HEK293 (cell line): ENCODE data around the gene FAM83D.

Source experiments
- CTCF ChIA-PET: fragments of 350-600 bp; formaldehyde crosslinking; extraction: SDS; loops from one replicate; lab custom pipeline; 2021; ENCODE audit warnings: antibody characterized with exemption; lab: Yijun Ruan, JAX
- POLR2A ChIA-PET: fragments of 300-600 bp; formaldehyde crosslinking; extraction: SDS; loops from one replicate; lab custom pipeline; 2020; ENCODE audit warnings: antibody characterized with exemption, inconsistent platforms; lab: Yijun Ruan, JAX
- H3K27ac ChIP-seq: fragments of 200-500 bp; sonication (Bioruptor generic); 2 replicates; pipeline ENCODE4 v1.5.1; 2014; ENCODE audit warnings: low read depth, low read length, control low read depth, inconsistent platforms; ENCODE audit errors: extremely low read depth
- H3K36me3 ChIP-seq, 2 experiments: fragments of 200-500 bp in 1 of 2; sonication (Bioruptor generic) in 1 of 2; 1 replicate in 1 of 2; 2 replicates in 1 of 2; pipeline ENCODE4 v1.5.1; 2014 to 2017; ENCODE audit warnings: inconsistent platforms in 2 of 2, low read length in 2 of 2; ENCODE audit not compliant: control insufficient read depth in 2 of 2, insufficient read depth in 1 of 2
- H3K4me1 ChIP-seq: fragments of 200-500 bp; sonication (Bioruptor generic); 2 replicates; pipeline ENCODE4 v1.5.1; 2014; ENCODE audit warnings: mild to moderate bottlenecking, low read length, inconsistent platforms; ENCODE audit not compliant: control insufficient read depth, insufficient read depth
- H3K4me3 ChIP-seq: 2 replicates; pipeline ENCODE4 v1.5.1; 2011; ENCODE audit warnings: low read depth, mild to moderate bottlenecking, control low read depth, low read length, moderate library complexity
- H3K9me3 ChIP-seq: fragments of 200-500 bp; sonication (Bioruptor generic); 2 replicates; pipeline ENCODE4 v1.5.1; 2014; ENCODE audit warnings: low read depth, low read length, inconsistent platforms; ENCODE audit not compliant: control insufficient read depth, insufficient read depth
- CTCF ChIP-seq: fragments of 450-650 bp; formaldehyde crosslinking; IDR thresholded peaks from 2 replicates; pipeline ENCODE4 v1.5.1; 2016; ENCODE audit warnings: missing biosample characterization, missing genetic modification characterization
- GFI1B ChIP-seq: fragments of 450-650 bp; formaldehyde crosslinking; IDR thresholded peaks from 2 replicates; pipeline ENCODE4 v1.5.1; 2016; ENCODE audit warnings: missing biosample characterization, missing genetic modification characterization
- KLF8 ChIP-seq: fragments of 450-650 bp; formaldehyde crosslinking; IDR thresholded peaks from 2 replicates; pipeline ENCODE4 v1.5.1; 2016; ENCODE audit warnings: missing biosample characterization, missing genetic modification characterization
- MYNN ChIP-seq: fragments of 450-650 bp; formaldehyde crosslinking; IDR thresholded peaks from 2 replicates; pipeline ENCODE4 v1.5.1; 2016; ENCODE audit warnings: missing biosample characterization, missing genetic modification characterization, borderline replicate concordance
- OVOL3 ChIP-seq: fragments of 450-650 bp; formaldehyde crosslinking; IDR thresholded peaks from 2 replicates; pipeline ENCODE4 v1.5.1; 2016; ENCODE audit warnings: missing biosample characterization, missing genetic modification characterization
- PBX3 ChIP-seq: sonication (generic); formaldehyde crosslinking; IDR thresholded peaks from 2 replicates; pipeline ENCODE4 v1.8.1; 2022; ENCODE audit warnings: mild to moderate bottlenecking, moderate library complexity, missing genetic modification reagents
- PRDM1 ChIP-seq: fragments of 450-650 bp; formaldehyde crosslinking; IDR thresholded peaks from 2 replicates; pipeline ENCODE4; 2016; ENCODE audit warnings: missing biosample characterization, missing genetic modification characterization
- REST ChIP-seq: fragments of 450-650 bp; formaldehyde crosslinking; IDR thresholded peaks from 2 replicates; pipeline ENCODE4 v1.5.1; 2016; ENCODE audit warnings: missing biosample characterization, missing genetic modification characterization
- TCF7L2 ChIP-seq: IDR thresholded peaks from 2 replicates; pipeline ENCODE4 v1.6.1; 2011; ENCODE audit warnings: low read depth, mild to moderate bottlenecking, inconsistent platforms, low read length, moderate library complexity, borderline replicate concordance
- ZBTB10 ChIP-seq: fragments of 450-650 bp; formaldehyde crosslinking; IDR thresholded peaks from 2 replicates; pipeline ENCODE4 v1.5.1; 2016; ENCODE audit warnings: missing biosample characterization, missing genetic modification characterization
- ZBTB44 ChIP-seq: fragments of 450-650 bp; IDR thresholded peaks from 2 replicates; pipeline ENCODE4 v1.5.1; 2018; ENCODE audit warnings: missing biosample characterization, mild to moderate bottlenecking, missing genetic modification characterization
- ZBTB8A ChIP-seq: fragments of 450-650 bp; formaldehyde crosslinking; IDR thresholded peaks from 2 replicates; pipeline ENCODE4 v1.5.1; 2016; ENCODE audit warnings: missing biosample characterization, missing genetic modification characterization
- ZFHX2 ChIP-seq: fragments of 450-650 bp; formaldehyde crosslinking; conservative IDR thresholded peaks from 2 replicates; pipeline ENCODE4 v1.5.1; 2016; ENCODE audit warnings: missing biosample characterization, missing genetic modification characterization
- ZFP37 ChIP-seq: fragments of 450-650 bp; formaldehyde crosslinking; IDR thresholded peaks from 2 replicates; pipeline ENCODE4 v1.5.1; 2016; ENCODE audit warnings: missing biosample characterization, missing genetic modification characterization
- ZFP41 ChIP-seq: fragments of 450-650 bp; formaldehyde crosslinking; IDR thresholded peaks from 2 replicates; pipeline ENCODE4 v1.5.1; 2016; ENCODE audit warnings: missing biosample characterization, missing genetic modification characterization, borderline replicate concordance
- ZNF114 ChIP-seq: fragments of 450-650 bp; formaldehyde crosslinking; IDR thresholded peaks from 2 replicates; pipeline ENCODE4 v1.5.0; 2017; ENCODE audit warnings: missing biosample characterization, missing genetic modification characterization
- ZNF2 ChIP-seq: fragments of 450-650 bp; formaldehyde crosslinking; IDR thresholded peaks from 2 replicates; pipeline ENCODE4 v1.5.1; 2016; ENCODE audit warnings: missing biosample characterization, missing genetic modification characterization
- ZNF223 ChIP-seq: fragments of 450-650 bp; formaldehyde crosslinking; IDR thresholded peaks from 2 replicates; pipeline ENCODE4 v1.5.1; 2016; ENCODE audit warnings: missing biosample characterization, missing genetic modification characterization
- ZNF341 ChIP-seq: fragments of 450-650 bp; formaldehyde crosslinking; IDR thresholded peaks from 2 replicates; pipeline ENCODE4; 2016; ENCODE audit warnings: low read depth, missing biosample characterization, missing genetic modification characterization
- ZNF510 ChIP-seq: fragments of 450-650 bp; formaldehyde crosslinking; IDR thresholded peaks from 2 replicates; pipeline ENCODE4 v1.5.1; 2018; ENCODE audit warnings: mild to moderate bottlenecking, missing genetic modification characterization, missing biosample characterization; ENCODE audit not compliant: insufficient replicate concordance
- ZNF558 ChIP-seq: fragments of 450-650 bp; formaldehyde crosslinking; IDR thresholded peaks from 2 replicates; pipeline ENCODE4 v1.5.1; 2016; ENCODE audit warnings: missing biosample characterization, missing genetic modification characterization
- ZNF621 ChIP-seq: fragments of 450-650 bp; formaldehyde crosslinking; IDR thresholded peaks from 2 replicates; pipeline ENCODE4 v1.5.1; 2017; ENCODE audit warnings: missing biosample characterization, missing genetic modification characterization
- ZNF639 ChIP-seq: fragments of 450-650 bp; formaldehyde crosslinking; IDR thresholded peaks from 2 replicates; pipeline ENCODE4 v1.5.1; 2016; ENCODE audit warnings: missing biosample characterization, missing genetic modification characterization
- ZNF654 ChIP-seq: fragments of 450-650 bp; formaldehyde crosslinking; IDR thresholded peaks from 2 replicates; pipeline ENCODE4 v1.5.1; 2016; ENCODE audit warnings: low read depth, missing biosample characterization, missing genetic modification characterization
- ZNF658 ChIP-seq: fragments of 450-650 bp; formaldehyde crosslinking; IDR thresholded peaks from 2 replicates; pipeline ENCODE4; 2016; ENCODE audit warnings: missing biosample characterization, missing genetic modification characterization

Gene FAM83D

GRCh38 chr20:38920411-38920810 is 5.8 kb upstream of the FAM83D start:
- Histone ChIP-seq H3K27ac (no peak overlapping the region), H3K9me3 (no peaks in the 10 kb centered on the region), H3K4me3 (no peak overlapping the region), H3K36me3 (no peaks in the 10 kb centered on the region), H3K4me1 (no peaks in the 10 kb centered on the region)
- POLR2A ChIA-PET: no interaction called here
- no peak for TF ChIP-seq ZFHX2
- TF ChIP-seq ZNF658: no peak
- no peak for TF ChIP-seq ZBTB10 (tag by site-specific recombination)
- no peak for TF ChIP-seq ZNF654
- no peak for TF ChIP-seq ZNF114 (tag by site-specific recombination)
- TF ChIP-seq ZNF621 (tag by site-specific recombination): no peak
- TF ChIP-seq ZBTB8A (tag by site-specific recombination): no peak
- TF ChIP-seq ZNF510 (tag by site-specific recombination): no peak
- no peak for TF ChIP-seq GFI1B (tag by site-specific recombination)
- TF ChIP-seq ZNF639: no peak
- CTCF ChIA-PET: interaction anchor here (0.6 to 1.6 kb wide), 2 partner anchors 22 to 130 kb away, joined by 3 to 8 read pairs; no protein-coding TSS in a partner anchor

GRCh38 chr20:38920851-38921250 is 5.4 kb upstream of the FAM83D start:
- ChIA-PET CTCF (interaction anchor here (0.6 to 1.6 kb wide), 2 partner anchors 22 to 129 kb away, joined by 3 to 8 read pairs; no protein-coding TSS in a partner anchor), POLR2A (no interaction called here)
- H3K27ac ChIP-seq: no peak overlapping the region
- H3K4me1 ChIP-seq: no peaks in the 10 kb centered on the region
- no peaks in the 10 kb centered on the region for H3K36me3 ChIP-seq
- no peak overlapping the region for H3K4me3 ChIP-seq
- H3K9me3 ChIP-seq: no peaks in the 10 kb centered on the region
- TF ChIP-seq KLF8 (tag by site-specific recombination) (no peak), ZNF2 (tag by site-specific recombination) (no peak), REST (tag by site-specific recombination) (no peak), CTCF (no peak), ZFP37 (tag by site-specific recombination) (no peak), ZFP41 (tag by site-specific recombination) (no peak), MYNN (tag by site-specific recombination) (no peak), ZNF558 (no peak), OVOL3 (tag by site-specific recombination) (no peak), TCF7L2 (no peak), PBX3 (CRISPR knock-in tag) (no peak), PRDM1 (no peak), ZNF223 (tag by site-specific recombination) (no peak), ZBTB44 (tag by site-specific recombination) (no peak), ZNF341 (tag by site-specific recombination) (no peak)
